Measurements from ENCODE around the gene CTCF.

DNA sequence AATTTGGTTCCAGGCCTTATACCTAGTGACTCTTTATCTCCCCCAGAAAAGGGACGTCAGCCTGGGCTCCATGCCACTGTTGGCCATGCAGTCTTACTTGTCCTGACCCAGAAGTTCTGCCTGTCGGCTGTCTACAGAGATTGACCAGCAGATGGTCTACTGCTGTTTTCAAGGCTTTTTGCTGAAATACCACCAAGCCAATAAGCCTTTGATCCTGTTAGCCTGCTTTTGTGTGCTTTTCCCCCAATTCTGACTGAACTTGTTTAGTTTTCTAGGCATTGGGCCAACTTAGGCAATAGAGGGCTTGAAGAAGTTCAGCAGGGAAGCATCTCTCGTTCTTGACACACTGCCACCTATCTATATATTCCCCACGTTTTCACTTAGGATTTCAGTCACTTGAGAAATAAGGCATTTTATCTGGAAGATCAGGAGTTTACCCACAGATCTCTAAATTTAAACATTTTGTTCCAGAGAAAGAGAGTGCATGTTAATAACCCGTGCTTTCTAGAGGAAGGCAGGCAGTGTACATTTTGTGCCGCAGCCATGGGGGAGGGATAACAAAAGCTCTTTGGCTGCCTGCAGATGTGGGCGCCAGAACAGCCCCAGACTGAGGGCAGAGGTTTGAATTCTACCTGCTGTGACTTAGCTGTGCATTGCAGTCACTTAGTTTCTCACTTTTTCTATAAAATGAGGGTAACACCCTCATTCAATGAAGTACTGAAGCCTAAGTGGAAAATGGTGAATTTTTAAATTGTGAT, 70.3 kb downstream of the CTCF start:
- no peak for TF ChIP-seq POLR2A (IDR thresholded peaks at IDR 0.05)
- TF ChIP-seq, protein P1, sequence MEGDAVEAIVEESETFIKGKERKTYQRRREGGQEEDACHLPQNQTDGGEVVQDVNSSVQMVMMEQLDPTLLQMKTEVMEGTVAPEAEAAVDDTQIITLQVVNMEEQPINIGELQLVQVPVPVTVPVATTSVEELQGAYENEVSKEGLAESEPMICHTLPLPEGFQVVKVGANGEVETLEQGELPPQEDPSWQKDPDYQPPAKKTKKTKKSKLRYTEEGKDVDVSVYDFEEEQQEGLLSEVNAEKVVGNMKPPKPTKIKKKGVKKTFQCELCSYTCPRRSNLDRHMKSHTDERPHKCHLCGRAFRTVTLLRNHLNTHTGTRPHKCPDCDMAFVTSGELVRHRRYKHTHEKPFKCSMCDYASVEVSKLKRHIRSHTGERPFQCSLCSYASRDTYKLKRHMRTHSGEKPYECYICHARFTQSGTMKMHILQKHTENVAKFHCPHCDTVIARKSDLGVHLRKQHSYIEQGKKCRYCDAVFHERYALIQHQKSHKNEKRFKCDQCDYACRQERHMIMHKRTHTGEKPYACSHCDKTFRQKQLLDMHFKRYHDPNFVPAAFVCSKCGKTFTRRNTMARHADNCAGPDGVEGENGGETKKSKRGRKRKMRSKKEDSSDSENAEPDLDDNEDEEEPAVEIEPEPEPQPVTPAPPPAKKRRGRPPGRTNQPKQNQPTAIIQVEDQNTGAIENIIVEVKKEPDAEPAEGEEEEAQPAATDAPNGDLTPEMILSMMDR (IDR thresholded peaks at IDR 0.05 in 8 of 11, conservative IDR thresholded peaks at IDR 0.05 in 3 of 11), result no peak

Measured in spleen (tissue), 7 donors.